HepG2 (cell line): ENCODE data around the gene UCN2. TPM values are rescaled to one million over a fixed set of nuclear protein-coding genes. Genes with fewer than 3 reads are reported as not detected.

Experiments used
- DPF2 ChIP-seq: sonication (generic); formaldehyde crosslinking; IDR thresholded peaks from 2 replicates; pipeline ENCODE4 v1.4.0; 2020; ENCODE audit warnings: mild to moderate bottlenecking, low read depth, missing genetic modification reagents, borderline replicate concordance
- ETV5 ChIP-seq: IDR thresholded peaks from 2 replicates; pipeline ENCODE4 v1.6.1; 2018; ENCODE audit warnings: missing biosample characterization, missing genetic modification reagents, inconsistent platforms, borderline replicate concordance
- NCOA5 ChIP-seq: sonication (generic); formaldehyde crosslinking; IDR thresholded peaks from 2 replicates; pipeline ENCODE4 v1.4.0; 2020; ENCODE audit warnings: missing genetic modification reagents
- NFAT5 ChIP-seq: sonication (generic); formaldehyde crosslinking; IDR thresholded peaks from 2 replicates; pipeline ENCODE4 v1.4.0; 2020; ENCODE audit warnings: missing genetic modification reagents
- NR1H2 ChIP-seq: sonication (generic); formaldehyde crosslinking; IDR thresholded peaks from 2 replicates; pipeline ENCODE4 v1.8.1; 2022; ENCODE audit warnings: low read depth, missing genetic modification reagents, borderline replicate concordance
- NR2F6 ChIP-seq, 2 experiments: IDR thresholded peaks; 2 replicates each; pipeline ENCODE4 v1.6.1; 2016; ENCODE audit warnings: antibody characterized with exemption in 1 of 2, mild to moderate bottlenecking in 1 of 2
- SAP130 ChIP-seq: IDR thresholded peaks from 2 replicates; pipeline ENCODE4 v1.6.1; 2016; ENCODE audit warnings: low read depth
- SP5 ChIP-seq: IDR thresholded peaks from 2 replicates; pipeline ENCODE4 v1.6.1; 2016; ENCODE audit warnings: low read depth, borderline replicate concordance
- ZNF383 ChIP-seq: sonication (generic); formaldehyde crosslinking; IDR thresholded peaks from 2 replicates; pipeline ENCODE4 v1.4.0; 2020; ENCODE audit warnings: missing genetic modification reagents, mild to moderate bottlenecking, borderline replicate concordance
- ZNF556 ChIP-seq: sonication (generic); formaldehyde crosslinking; IDR thresholded peaks from 2 replicates; pipeline ENCODE4 v1.4.0; 2020; ENCODE audit warnings: mild to moderate bottlenecking, missing genetic modification reagents, borderline replicate concordance
- ZNF598 ChIP-seq: sonication (generic); formaldehyde crosslinking; IDR thresholded peaks from 2 replicates; pipeline ENCODE4 v1.5.1; 2020; ENCODE audit warnings: mild to moderate bottlenecking, missing genetic modification reagents, borderline replicate concordance
- polyA plus RNA-seq, 8 experiments: library from polyadenylated mRNA; depleted of rRNA in 3 of 8; stranded (reverse) in 7 of 8; unstranded in 1 of 8; fragments of >200 nt; fragmentation: Illumina TruSeq in 4 of 8; extraction: Trizol in 4 of 8; gene quantifications; 2 replicates each; pipeline versions ENCODE4 v1.2.1 to v1.2.3, GENCODE V29; 2011 to 2016; ENCODE audit warnings: low read depth in 4 of 8, missing spikeins in 1 of 8, mixed read lengths in 1 of 8; ENCODE audit not compliant: insufficient read depth in 1 of 8
- total RNA-seq, 5 experiments: library from RNA; depleted of rRNA; stranded (reverse); fragments of >200 nt; fragmentation: Illumina TruSeq; extraction: Trizol; gene quantifications; 2 replicates each; pipeline ENCODE4 v1.2.3, GENCODE V29; 2016; ENCODE audit warnings: low read depth in 1 of 5
- TF ChIP-seq, protein P1 (sequence below): sonication (generic); formaldehyde crosslinking; IDR thresholded peaks from 2 replicates; pipeline ENCODE4 v1.4.0; 2020; ENCODE audit warnings: missing genetic modification reagents, borderline replicate concordance
- TF ChIP-seq, protein P2 (sequence below): sonication (generic); formaldehyde crosslinking; IDR thresholded peaks from 2 replicates; pipeline ENCODE4 v1.5.0; 2020; ENCODE audit warnings: mild to moderate bottlenecking, missing genetic modification reagents, moderate library complexity
- TF ChIP-seq, protein P3 (sequence below): sonication (generic); formaldehyde crosslinking; IDR thresholded peaks from 2 replicates; pipeline ENCODE4 v1.4.0; 2020; ENCODE audit warnings: missing genetic modification reagents

Gene UCN2
- total and polyA plus RNA-seq, 2 of the 13 experiments (the other 11 are each of a cell fraction or from before 2014, with no cell fraction given): 0.07 to 1.5 TPM

DNA sequence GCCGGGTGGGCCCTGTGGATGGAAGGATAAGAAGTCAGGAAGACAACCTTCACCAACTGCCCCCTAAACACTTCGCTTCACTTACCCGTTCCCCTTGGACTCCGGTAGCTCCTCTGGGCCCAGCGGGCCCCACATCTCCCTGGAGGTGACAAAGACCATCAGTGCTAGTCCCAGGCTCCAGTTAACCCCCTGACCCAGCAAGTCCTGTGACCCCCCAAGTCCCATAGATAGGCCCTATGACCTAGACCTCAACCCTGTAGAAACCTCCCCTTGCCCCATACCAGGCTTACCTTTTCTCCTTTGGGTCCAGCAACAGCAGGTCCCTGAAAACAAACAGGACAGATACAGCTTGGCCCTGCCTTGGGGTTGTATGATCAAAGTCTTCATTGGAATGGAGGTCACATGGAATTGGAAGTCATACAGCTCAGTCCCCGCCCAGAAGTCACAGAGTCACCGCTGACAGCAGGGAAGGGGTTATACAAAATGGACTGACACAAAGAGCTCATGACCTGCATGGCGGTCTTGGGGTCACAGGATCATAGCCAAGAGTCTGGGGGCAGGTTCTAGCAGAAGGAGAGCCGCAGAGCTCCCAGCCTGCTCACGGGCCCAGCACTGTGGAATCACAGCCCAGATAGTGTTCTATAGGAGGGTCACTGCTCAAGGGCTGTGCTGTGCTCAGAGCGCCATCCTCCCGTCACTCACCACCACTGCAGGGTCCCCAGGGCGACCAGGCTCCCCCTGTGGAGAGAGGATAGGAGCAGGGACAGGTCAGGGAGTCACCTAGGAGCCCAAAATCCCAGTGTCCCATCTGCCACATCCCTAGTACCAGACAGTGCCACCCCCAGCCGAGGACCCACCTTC lies 18.3 kb upstream of the UCN2 start (continued):
- TF ChIP-seq, protein P1, sequence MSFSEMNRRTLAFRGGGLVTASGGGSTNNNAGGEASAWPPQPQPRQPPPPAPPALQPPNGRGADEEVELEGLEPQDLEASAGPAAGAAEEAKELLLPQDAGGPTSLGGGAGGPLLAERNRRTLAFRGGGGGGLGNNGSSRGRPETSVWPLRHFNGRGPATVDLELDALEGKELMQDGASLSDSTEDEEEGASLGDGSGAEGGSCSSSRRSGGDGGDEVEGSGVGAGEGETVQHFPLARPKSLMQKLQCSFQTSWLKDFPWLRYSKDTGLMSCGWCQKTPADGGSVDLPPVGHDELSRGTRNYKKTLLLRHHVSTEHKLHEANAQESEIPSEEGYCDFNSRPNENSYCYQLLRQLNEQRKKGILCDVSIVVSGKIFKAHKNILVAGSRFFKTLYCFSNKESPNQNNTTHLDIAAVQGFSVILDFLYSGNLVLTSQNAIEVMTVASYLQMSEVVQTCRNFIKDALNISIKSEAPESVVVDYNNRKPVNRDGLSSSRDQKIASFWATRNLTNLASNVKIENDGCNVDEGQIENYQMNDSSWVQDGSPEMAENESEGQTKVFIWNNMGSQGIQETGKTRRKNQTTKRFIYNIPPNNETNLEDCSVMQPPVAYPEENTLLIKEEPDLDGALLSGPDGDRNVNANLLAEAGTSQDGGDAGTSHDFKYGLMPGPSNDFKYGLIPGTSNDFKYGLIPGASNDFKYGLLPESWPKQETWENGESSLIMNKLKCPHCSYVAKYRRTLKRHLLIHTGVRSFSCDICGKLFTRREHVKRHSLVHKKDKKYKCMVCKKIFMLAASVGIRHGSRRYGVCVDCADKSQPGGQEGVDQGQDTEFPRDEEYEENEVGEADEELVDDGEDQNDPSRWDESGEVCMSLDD (CRISPR knock-in tag): no peak
- TF ChIP-seq NFAT5 (CRISPR knock-in tag): no peak
- TF ChIP-seq ZNF383 (CRISPR knock-in tag): no peak
- TF ChIP-seq ZNF598: no peak
- TF ChIP-seq SAP130 (CRISPR knock-in tag): peak; percentile 35; the same call in 1 of the 2 replicates
- TF ChIP-seq, protein P2, sequence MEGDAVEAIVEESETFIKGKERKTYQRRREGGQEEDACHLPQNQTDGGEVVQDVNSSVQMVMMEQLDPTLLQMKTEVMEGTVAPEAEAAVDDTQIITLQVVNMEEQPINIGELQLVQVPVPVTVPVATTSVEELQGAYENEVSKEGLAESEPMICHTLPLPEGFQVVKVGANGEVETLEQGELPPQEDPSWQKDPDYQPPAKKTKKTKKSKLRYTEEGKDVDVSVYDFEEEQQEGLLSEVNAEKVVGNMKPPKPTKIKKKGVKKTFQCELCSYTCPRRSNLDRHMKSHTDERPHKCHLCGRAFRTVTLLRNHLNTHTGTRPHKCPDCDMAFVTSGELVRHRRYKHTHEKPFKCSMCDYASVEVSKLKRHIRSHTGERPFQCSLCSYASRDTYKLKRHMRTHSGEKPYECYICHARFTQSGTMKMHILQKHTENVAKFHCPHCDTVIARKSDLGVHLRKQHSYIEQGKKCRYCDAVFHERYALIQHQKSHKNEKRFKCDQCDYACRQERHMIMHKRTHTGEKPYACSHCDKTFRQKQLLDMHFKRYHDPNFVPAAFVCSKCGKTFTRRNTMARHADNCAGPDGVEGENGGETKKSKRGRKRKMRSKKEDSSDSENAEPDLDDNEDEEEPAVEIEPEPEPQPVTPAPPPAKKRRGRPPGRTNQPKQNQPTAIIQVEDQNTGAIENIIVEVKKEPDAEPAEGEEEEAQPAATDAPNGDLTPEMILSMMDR: peak; percentile 29; the same call in 1 of the 2 replicates
- TF ChIP-seq ZNF556 (CRISPR knock-in tag): no peak
- TF ChIP-seq, protein P3, sequence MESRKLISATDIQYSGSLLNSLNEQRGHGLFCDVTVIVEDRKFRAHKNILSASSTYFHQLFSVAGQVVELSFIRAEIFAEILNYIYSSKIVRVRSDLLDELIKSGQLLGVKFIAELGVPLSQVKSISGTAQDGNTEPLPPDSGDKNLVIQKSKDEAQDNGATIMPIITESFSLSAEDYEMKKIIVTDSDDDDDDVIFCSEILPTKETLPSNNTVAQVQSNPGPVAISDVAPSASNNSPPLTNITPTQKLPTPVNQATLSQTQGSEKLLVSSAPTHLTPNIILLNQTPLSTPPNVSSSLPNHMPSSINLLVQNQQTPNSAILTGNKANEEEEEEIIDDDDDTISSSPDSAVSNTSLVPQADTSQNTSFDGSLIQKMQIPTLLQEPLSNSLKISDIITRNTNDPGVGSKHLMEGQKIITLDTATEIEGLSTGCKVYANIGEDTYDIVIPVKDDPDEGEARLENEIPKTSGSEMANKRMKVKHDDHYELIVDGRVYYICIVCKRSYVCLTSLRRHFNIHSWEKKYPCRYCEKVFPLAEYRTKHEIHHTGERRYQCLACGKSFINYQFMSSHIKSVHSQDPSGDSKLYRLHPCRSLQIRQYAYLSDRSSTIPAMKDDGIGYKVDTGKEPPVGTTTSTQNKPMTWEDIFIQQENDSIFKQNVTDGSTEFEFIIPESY (CRISPR knock-in tag): 0 out of 2 replicates have a peak, but pooled peaks have one; percentile 28
- TF ChIP-seq NR2F6 (IDR thresholded peaks at IDR 0.05): 0 out of 2 replicates have a peak, but pooled peaks have one; percentile 28
- no peak for TF ChIP-seq NR2F6 (CRISPR knock-in tag; IDR thresholded peaks at IDR 0.05)
- no peak for TF ChIP-seq DPF2
- TF ChIP-seq ETV5 (CRISPR knock-in tag): no peak
- TF ChIP-seq SP5 (CRISPR knock-in tag): 0 out of 2 replicates have a peak, but pooled peaks have one; percentile 32
- TF ChIP-seq NCOA5 (CRISPR knock-in tag): no peak
- no peak for TF ChIP-seq NR1H2 (CRISPR knock-in tag)
